Measurements from ENCODE around the gene RAP1GAP2.

DNA sequence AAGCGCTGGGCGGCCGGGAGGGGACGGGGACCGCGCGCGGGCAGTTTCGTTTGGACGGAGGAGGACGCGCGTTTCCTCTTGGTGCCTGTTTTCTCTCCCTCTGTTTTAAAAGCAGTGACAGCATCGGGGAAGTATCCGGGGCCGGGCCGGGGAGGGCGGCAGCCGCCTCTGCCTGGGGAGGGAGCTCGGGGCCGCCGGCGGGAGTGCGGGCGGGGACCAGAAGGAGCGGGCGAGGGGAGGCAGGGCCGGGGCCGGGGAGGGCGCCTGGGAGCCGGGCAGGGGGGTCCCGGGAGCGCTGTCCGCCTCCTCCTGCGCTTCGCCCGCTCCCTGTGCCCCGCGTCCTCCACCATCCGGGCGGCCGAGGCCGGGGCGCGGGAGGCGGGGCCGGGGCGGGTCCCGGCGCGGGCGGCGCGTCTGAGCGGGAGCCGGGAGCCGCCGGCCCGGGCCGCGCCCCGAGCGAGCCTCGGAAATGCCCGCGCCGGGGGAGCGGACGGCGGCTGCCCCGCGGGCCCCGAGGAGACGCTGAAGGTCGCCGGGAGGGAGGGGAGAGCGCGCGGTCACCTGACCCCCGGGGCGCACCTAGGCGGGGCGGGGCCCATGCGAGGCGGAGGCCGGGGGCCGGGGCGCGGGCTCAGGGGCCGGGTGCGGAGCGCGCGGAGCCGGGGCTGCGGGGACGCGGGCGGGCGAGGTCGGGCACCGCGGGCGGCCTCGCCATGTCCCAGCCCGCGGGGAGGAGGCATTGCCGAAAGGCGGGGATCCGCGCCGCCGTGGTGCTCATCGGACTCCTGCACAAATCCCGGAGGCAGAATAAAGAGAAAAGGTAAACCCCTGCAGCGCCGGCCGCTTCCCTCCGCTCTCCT lies 57.3 kb downstream of the RAP1GAP2 start:
- TF ChIP-seq, protein P1, sequence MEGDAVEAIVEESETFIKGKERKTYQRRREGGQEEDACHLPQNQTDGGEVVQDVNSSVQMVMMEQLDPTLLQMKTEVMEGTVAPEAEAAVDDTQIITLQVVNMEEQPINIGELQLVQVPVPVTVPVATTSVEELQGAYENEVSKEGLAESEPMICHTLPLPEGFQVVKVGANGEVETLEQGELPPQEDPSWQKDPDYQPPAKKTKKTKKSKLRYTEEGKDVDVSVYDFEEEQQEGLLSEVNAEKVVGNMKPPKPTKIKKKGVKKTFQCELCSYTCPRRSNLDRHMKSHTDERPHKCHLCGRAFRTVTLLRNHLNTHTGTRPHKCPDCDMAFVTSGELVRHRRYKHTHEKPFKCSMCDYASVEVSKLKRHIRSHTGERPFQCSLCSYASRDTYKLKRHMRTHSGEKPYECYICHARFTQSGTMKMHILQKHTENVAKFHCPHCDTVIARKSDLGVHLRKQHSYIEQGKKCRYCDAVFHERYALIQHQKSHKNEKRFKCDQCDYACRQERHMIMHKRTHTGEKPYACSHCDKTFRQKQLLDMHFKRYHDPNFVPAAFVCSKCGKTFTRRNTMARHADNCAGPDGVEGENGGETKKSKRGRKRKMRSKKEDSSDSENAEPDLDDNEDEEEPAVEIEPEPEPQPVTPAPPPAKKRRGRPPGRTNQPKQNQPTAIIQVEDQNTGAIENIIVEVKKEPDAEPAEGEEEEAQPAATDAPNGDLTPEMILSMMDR (IDR thresholded peaks at IDR 0.05; ENCODE audit: borderline replicate concordance, extremely low read depth, low read length, poor library complexity, severe bottlenecking): no peak
- no peak for TF ChIP-seq EZH2 (IDR thresholded peaks at IDR 0.05; ENCODE audit: borderline replicate concordance, low read depth, low read length, severe bottlenecking)

Measured in DND-41 (cell line).